COLO829 (cell line): Measurements from ENCODE around the gene FN1.

Source experiments
- DNase-seq: peaks from one replicate; pipeline ENCODE4 v3.0.0; 2012; ENCODE audit warnings: low spot score

The FN1 gene

DNA sequence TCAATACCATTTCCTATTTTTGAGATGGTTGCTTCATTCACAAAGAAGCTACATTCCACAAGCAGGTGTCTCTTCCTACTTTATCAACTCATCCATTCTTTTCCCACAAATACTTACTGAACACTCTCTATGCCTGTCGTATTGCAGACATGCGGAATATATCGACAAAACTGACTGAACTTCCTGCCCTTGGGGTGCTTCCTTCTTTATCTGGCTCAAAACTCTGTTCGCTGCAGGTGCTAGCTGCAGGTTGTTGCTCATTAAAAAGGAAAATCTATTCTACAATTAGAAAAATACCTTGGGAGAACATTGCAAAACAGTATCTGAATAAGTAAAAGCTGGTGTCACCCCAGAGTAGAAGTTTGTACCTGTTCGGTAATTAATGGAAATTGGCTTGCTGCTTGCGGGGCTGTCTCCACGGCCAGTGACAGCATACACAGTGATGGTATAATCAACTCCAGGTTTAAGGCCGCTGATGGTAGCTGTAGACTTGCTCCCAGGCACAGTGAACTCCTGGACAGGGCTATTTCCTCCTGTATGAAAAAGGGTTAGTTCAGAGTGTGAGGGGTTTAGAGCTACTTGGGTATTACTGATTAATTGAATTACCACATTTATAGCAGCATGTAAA, 52.1 kb downstream of the FN1 start:
- DNase-seq: no peak

DNA sequence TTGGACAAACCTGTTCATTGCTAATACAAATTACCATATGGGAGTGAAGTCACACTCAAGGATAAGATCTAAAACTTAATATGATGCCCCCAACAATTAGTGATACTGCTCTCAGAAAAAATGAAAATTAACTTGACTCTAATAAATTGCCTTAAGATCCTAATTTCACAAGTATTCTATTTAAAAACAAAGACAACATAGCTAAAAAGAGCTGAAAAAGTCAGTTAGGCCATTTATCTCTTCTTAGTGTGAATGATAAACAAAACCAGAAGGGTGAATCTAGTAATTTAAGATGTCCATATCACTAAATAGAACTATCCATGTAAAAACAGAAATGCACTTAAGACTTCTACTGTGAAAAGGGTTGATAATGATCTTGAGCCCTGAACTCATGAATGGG, 53.4 kb downstream of the FN1 start:
- DNase-seq: no peak

DNA sequence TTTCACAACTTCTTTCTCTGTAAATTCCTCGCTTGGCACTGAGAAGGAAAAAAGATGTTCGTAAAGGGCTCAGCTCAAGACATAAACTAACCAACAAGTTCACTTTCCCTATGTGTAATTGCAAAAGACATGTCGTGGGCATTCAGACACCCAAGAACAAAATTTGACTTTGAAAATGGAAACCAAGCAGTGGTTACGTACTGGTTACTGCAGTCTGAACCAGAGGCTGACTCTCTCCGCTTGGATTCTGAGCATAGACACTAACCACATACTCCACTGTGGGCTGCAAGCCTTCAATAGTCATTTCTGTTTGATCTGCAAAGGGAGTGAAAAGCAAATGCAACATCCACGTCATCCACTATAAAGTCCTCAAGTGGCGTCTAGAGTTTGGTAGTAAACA, 53.9 kb downstream of the FN1 start:
- DNase-seq: no peak

- no peak for DNase-seq
These were observed 55.2 kb downstream of the FN1 start for GRCh38 chr2:215380699-215381098.

- DNase-seq: no peak
These were observed 55.9 kb downstream of the FN1 start for GRCh38 chr2:215379948-215380347.

DNA sequence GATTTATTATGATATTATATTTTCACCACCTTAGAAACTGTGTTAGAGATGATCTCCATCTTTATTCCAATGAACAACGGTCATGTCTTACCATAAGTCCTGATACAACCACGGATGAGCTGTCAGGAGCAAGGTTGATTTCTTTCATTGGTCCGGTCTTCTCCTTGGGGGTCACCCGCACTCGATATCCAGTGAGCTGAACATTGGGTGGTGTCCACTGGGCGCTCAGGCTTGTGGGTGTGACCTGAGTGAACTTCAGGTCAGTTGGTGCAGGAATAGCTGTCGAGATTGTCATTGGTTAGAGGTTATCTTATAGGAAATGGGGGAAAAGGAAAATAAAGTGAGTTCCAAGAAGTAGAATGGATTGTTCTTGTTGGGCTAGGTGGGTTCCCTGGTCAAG, 56.8 kb downstream of the FN1 start:
- no peak for DNase-seq

DNA sequence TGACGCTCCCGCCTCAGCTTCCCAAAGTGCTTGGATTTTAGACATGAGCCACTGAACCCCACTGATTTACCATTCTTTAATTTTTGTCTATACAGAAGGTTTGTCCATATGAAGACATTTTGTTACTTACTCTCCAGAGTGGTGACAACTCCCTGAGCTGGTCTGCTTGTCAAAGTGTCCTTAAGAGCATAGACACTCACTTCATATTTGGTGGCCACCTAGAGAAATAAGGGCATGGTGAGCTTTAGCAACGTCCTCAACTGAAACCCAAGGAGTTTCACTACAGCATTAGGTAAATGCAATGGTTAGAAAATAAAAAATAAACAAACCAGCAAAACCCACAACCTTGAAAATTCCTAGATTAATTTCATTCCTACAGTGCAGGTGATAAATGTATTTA, 57.8 kb downstream of the FN1 start:
- no peak for DNase-seq

GRCh38 chr2:215377283-215377682, 58.6 kb downstream of the FN1 start:
- no peak for DNase-seq

- no peak for DNase-seq
These were observed 59.6 kb downstream of the FN1 start for GRCh38 chr2:215376103-215376780.

GRCh38 chr2:215375467-215375830, 60.4 kb downstream of the FN1 start:
- DNase-seq: no peak

- DNase-seq: no peak
These were observed 61.0 kb downstream of the FN1 start for GRCh38 chr2:215374642-215375466.

- no peak for DNase-seq
These were observed 61.9 kb downstream of the FN1 start for GRCh38 chr2:215374002-215374401.

GRCh38 chr2:215372968-215373649, 62.8 kb downstream of the FN1 start:
- no peak for DNase-seq

DNA sequence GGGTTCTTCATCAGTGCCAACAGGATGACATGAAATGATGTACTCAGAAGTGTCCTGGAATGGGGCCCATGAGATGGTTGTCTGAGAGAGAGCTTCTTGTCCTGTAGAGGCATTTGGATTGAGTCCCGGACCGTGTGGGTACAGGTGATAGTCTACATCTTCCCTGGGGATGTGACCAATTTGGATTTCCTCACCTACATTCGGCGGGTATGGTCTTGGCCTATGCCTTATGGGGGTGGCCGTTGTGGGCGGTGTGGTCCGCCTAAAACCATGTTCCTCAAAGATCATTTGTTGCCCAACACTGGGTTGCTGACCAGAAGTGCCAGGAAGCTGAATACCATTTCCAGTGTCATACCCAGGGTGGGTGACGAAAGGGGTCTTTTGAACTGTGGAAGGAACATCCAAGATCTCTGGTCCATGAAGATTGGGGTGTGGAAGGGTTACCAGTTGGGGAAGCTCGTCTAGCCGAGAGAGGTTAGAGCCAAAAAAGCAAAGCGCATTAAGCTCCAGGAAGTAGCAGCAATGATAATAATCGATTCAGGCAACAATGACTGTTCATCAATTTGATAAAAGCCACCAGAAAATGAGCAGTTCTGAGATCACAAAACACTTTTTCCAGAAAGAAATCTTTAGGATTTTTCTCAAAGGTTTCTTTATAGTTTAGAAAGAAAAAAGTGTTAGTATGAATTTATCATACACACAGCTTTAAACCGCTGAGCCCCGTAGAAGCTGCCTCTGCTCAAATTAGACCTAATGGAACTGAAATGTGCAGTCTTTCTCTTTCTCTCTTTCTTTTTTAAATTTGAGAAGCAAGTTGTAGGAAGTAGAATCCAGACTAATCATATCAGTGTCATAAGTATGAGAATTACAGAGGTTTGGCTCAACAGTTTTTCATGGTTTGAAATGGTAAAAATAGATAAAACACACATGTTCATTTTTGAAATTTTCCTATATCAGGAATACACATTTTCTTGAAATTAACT, 63.7 kb downstream of the FN1 start:
- DNase-seq: no peak

- no peak for DNase-seq
These were observed 65.5 kb downstream of the FN1 start for GRCh38 chr2:215370112-215370965.

GRCh38 chr2:215369181-215369760, 66.6 kb downstream of the FN1 start:
- no peak for DNase-seq

- DNase-seq: no peak
These were observed 67.4 kb downstream of the FN1 start for GRCh38 chr2:215368493-215368809.

- DNase-seq: peak; percentile 63
These were observed 68.0 kb downstream of the FN1 start for GRCh38 chr2:215367662-215368492.

GRCh38 chr2:215366440-215367032, 69.3 kb downstream of the FN1 start:
- no peak for DNase-seq
